GM23338 (cell line): Measurements from ENCODE around the gene PRODH2. TPM values are rescaled to one million over a fixed set of nuclear protein-coding genes. Genes with fewer than 3 reads are reported as not detected.

ENCODE experiments used
- ATAC-seq: fragments of 200-7000 bp; cut with Tn5 transposase; 3 replicates; pipeline ENCODE4 v1.9.1; 2020
- DNase-seq: peaks from one replicate; pipeline ENCODE4 v3.0.0-alpha.2; 2015; ENCODE audit warnings: low spot score
- H2AFZ ChIP-seq: fragments of 200-600 bp; sonication (generic); 2 replicates; pipeline ENCODE4 v1.8.0; 2016; ENCODE audit warnings: antibody characterized with exemption, mild to moderate bottlenecking, moderate library complexity
- H3F3A ChIP-seq: fragments of 200-600 bp; sonication (generic); replicated peaks from 2 replicates; pipeline ENCODE4 v1.8.0; 2017; ENCODE audit warnings: antibody characterized with exemption, mixed run types, low read depth
- H3K27ac ChIP-seq: fragments of 200-600 bp; sonication (generic); 2 replicates; pipeline ENCODE4 v1.6.1; 2016; ENCODE audit warnings: low read depth
- H3K27me3 ChIP-seq: fragments of 200-600 bp; sonication (generic); 2 replicates; pipeline ENCODE4 v1.8.0; 2016; ENCODE audit warnings: mild to moderate bottlenecking, mixed run types, moderate library complexity; ENCODE audit not compliant: insufficient read depth
- H3K36me3 ChIP-seq: fragments of 200-600 bp; sonication (generic); 2 replicates; pipeline ENCODE4 v1.8.0; 2016; ENCODE audit warnings: mild to moderate bottlenecking; ENCODE audit not compliant: insufficient read depth
- H3K4me1 ChIP-seq: fragments of 200-600 bp; sonication (generic); 2 replicates; pipeline ENCODE4 v1.8.0; 2016; ENCODE audit warnings: mild to moderate bottlenecking, moderate library complexity; ENCODE audit not compliant: insufficient read depth
- H3K4me2 ChIP-seq: fragments of 200-600 bp; sonication (generic); 2 replicates; pipeline ENCODE4 v1.7.1; 2017; ENCODE audit warnings: mixed run types
- H3K4me3 ChIP-seq: fragments of 200-600 bp; sonication (generic); 2 replicates; pipeline ENCODE4 v1.6.1; 2016; ENCODE audit warnings: mixed run types
- H3K79me2 ChIP-seq: fragments of 200-600 bp; sonication (generic); replicated peaks from 2 replicates; pipeline ENCODE4 v1.8.0; 2017; ENCODE audit warnings: mild to moderate bottlenecking; ENCODE audit not compliant: insufficient read depth
- H3K9me2 ChIP-seq: fragments of 200-600 bp; sonication (generic); 2 replicates; pipeline ENCODE4 v1.8.0; 2017; ENCODE audit not compliant: insufficient read depth
- H4K20me1 ChIP-seq: fragments of 200-600 bp; sonication (generic); replicated peaks from 2 replicates; pipeline ENCODE4 v1.8.0; 2017; ENCODE audit warnings: mild to moderate bottlenecking; ENCODE audit not compliant: insufficient read depth
- H3K27ac Mint-ChIP-seq: 2 replicates; pipeline ENCODE4 v1.8.0; 2020; ENCODE audit warnings: inconsistent platforms, mild to moderate bottlenecking, moderate library complexity, mixed read lengths
- H3K27me3 Mint-ChIP-seq: 3 replicates; pipeline ENCODE4 v1.8.0; 2022; ENCODE audit warnings: low read depth, mild to moderate bottlenecking, moderate library complexity, mixed read lengths, inconsistent platforms; ENCODE audit not compliant: insufficient read depth, poor library complexity
- H3K36me3 Mint-ChIP-seq: 3 replicates; pipeline ENCODE4 v1.8.0; 2021; ENCODE audit warnings: low read depth, mild to moderate bottlenecking, inconsistent platforms, moderate library complexity, mixed read lengths
- H3K4me1 Mint-ChIP-seq: 3 replicates; pipeline ENCODE4 v1.8.0; 2020; ENCODE audit warnings: mild to moderate bottlenecking, inconsistent platforms, mixed read lengths
- H3K4me3 Mint-ChIP-seq: 3 replicates; pipeline ENCODE4 v1.8.0; 2021; ENCODE audit warnings: moderate library complexity, mild to moderate bottlenecking, inconsistent platforms, mixed read lengths
- H3K9me3 Mint-ChIP-seq: 3 replicates; pipeline ENCODE4 v1.8.0; 2020; ENCODE audit warnings: moderate library complexity, mild to moderate bottlenecking, inconsistent platforms, mixed read lengths
- EZH2 ChIP-seq: fragments of 200-600 bp; sonication (generic); IDR thresholded peaks from one replicate; pipeline ENCODE4 v1.8.0; 2017; ENCODE audit warnings: antibody characterized with exemption, mild to moderate bottlenecking, low read depth; ENCODE audit not compliant: unreplicated experiment
- JUNB ChIP-seq: IDR thresholded peaks from one replicate; pipeline ENCODE4 v1.6.1; 2016; ENCODE audit warnings: antibody characterized with exemption; ENCODE audit not compliant: unreplicated experiment
- STAT1 ChIP-seq: IDR thresholded peaks from one replicate; pipeline ENCODE4 v1.6.1; 2016; ENCODE audit warnings: antibody characterized with exemption; ENCODE audit not compliant: unreplicated experiment
- ZNF462 ChIP-seq: fragments of 250-450 bp; sonication (Bioruptor Pico); IDR thresholded peaks from 2 replicates; pipeline ENCODE4 v1.5.0; 2020; ENCODE audit warnings: mild to moderate bottlenecking, moderate library complexity
- polyA plus RNA-seq: library from polyadenylated mRNA; unstranded; fragments of >200 nt; fragmentation: Nextera tagmentation; extraction: Ambion mirVana; gene quantifications from 2 replicates; pipeline ENCODE4 v1.2.1, GENCODE V29; 2016
- total RNA-seq: library from RNA; depleted of rRNA; stranded (reverse); fragments of >200 nt; shearing (Covaris generic); gene quantifications from 2 replicates; pipeline ENCODE4 v1.2.3, GENCODE V29; 2014

Gene PRODH2
- total and polyA plus RNA-seq, 2 experiments from 2014 or later: not detected

- H3K27me3 ChIP-seq: peaks cover 30% of the 10 kb centered on the region
- Mint-ChIP-seq H3K27me3 (peaks cover 29% of the 10 kb centered on the region), H3K4me3 (no peak overlapping the region), H3K4me1 (peaks cover 12% of the 10 kb centered on the region), H3K9me3 (no peaks in the 10 kb centered on the region; the same call in 2 of the 3 replicates), H3K27ac (no peak overlapping the region), H3K36me3 (no peaks in the 10 kb centered on the region)
- H3F3A ChIP-seq: 0 out of 2 replicates have a peak, but pooled peaks cover 8% of the 10 kb centered on the region
- no peak overlapping the region for H2AFZ ChIP-seq
- H3K4me3 ChIP-seq: no peak overlapping the region
- no peaks in the 10 kb centered on the region for H3K36me3 ChIP-seq
- no peak overlapping the region for H3K27ac ChIP-seq
- ATAC-seq (no peak), DNase-seq (no peak)
- H3K4me2 ChIP-seq: no peak overlapping the region
- no peaks in the 10 kb centered on the region for H3K9me2 ChIP-seq
- H4K20me1 ChIP-seq: no peaks in the 10 kb centered on the region
- TF ChIP-seq ZNF462 (CRISPR knock-in tag) (no peak), STAT1 (no peak), JUNB (no peak)
- peaks cover 7% of the 10 kb centered on the region; the same call in 1 of the 2 replicates for H3K4me1 ChIP-seq
- H3K79me2 ChIP-seq: no peaks in the 10 kb centered on the region
Observed at GRCh38 chr19:35792888-35793287, 19.8 kb downstream of the PRODH2 start.

- Mint-ChIP-seq H3K27me3 (peaks cover 25% of the 10 kb centered on the region), H3K36me3 (no peaks in the 10 kb centered on the region), H3K4me3 (no peak overlapping the region), H3K9me3 (no peaks in the 10 kb centered on the region; the same call in 2 of the 3 replicates), H3K27ac (no peak overlapping the region), H3K4me1 (peaks cover 9% of the 10 kb centered on the region)
- Histone ChIP-seq H3F3A (0 out of 2 replicates have a peak, but pooled peaks cover 8% of the 10 kb centered on the region), H3K27ac (no peak overlapping the region), H3K4me1 (peaks cover 6% of the 10 kb centered on the region; the same call in 1 of the 2 replicates), H3K4me3 (no peak overlapping the region), H3K79me2 (no peaks in the 10 kb centered on the region), H3K36me3 (no peaks in the 10 kb centered on the region), H2AFZ (no peak overlapping the region), H3K4me2 (no peak overlapping the region), H3K9me2 (no peaks in the 10 kb centered on the region), H3K27me3 (peaks cover 24% of the 10 kb centered on the region), H4K20me1 (no peaks in the 10 kb centered on the region)
- ATAC-seq: no peak
- TF ChIP-seq EZH2 (no peak), ZNF462 (CRISPR knock-in tag) (no peak)
- DNase-seq: no peak
Observed at GRCh38 chr19:35792312-35792711, 20.3 kb downstream of the PRODH2 start.
